Amygdala (tissue), 56 donors: ENCODE results near the gene TPRA1.
A peak's percentile ranks its signal among the peaks of the same experiment; 100 is the strongest.

ENCODE experiments used
- DNase-seq, 56 donors: peaks; one replicate each; lab custom pipeline; 2025; lab: John Stamatoyannopoulos, UW

Gene TPRA1

GRCh38 chr3:127566833-127567232 lies 23.7 kb downstream of the TPRA1 start:
- no peak for DNase-seq

- no peak for DNase-seq
These were observed 24.8 kb downstream of the TPRA1 start for GRCh38 chr3:127565711-127566110.

DNA sequence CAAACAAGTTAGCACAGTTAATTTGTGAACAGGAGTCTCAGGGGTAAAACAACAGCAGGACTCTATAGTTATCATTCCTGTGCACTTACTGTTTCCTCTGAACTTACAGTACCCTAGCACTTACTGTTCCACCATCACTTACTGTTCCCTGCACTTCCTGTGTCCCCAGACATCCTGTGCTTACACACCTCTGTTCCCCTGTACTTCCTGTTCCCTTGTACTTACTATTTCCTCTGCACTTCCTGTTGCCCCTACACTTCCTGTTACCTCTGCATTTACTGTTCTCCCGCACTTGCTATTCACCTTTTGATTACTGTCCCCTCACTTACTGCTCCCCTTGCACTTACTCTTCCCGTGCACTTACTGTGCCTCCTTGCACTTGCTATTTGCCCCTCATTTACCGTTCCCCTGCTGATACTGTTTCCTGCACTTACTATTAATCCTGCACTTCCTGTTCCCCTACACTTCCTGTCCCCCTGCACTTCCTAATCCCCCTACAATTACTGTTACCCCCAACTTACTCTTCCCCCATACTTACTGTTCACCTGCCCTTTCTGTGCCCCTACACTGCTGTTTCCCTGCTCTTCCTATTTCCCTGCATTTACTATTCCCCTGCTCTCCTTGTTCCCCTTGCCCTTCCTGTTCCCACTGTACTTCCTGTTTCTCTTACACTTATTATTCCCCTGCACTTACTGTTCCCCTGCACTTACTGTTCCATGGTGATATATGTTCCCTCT lies 30.3 kb downstream of the TPRA1 start:
- DNase-seq: no peak

- no peak for DNase-seq
These were observed 34.0 kb downstream of the TPRA1 start for GRCh38 chr3:127556565-127556964.

DNA sequence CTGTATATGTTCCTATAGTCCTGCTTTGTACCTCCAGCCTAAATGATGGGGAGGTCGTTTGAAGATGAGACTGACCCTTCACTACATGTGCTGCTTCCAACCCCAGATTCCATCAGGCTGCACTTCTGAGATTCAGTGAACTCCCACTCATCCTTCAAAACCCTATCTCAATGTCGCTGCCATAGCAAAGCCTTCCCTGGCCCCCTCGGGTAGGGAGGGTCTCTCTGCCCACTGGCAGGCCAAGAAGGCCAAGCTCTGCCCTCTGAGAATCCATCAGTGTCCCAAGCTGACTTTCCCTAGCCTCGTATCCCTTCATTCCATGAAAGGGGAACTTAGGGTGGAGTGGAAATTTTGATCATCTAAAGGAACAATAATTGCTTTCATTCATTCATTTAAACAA lies 35.4 kb downstream of the TPRA1 start:
- no peak for DNase-seq

DNA sequence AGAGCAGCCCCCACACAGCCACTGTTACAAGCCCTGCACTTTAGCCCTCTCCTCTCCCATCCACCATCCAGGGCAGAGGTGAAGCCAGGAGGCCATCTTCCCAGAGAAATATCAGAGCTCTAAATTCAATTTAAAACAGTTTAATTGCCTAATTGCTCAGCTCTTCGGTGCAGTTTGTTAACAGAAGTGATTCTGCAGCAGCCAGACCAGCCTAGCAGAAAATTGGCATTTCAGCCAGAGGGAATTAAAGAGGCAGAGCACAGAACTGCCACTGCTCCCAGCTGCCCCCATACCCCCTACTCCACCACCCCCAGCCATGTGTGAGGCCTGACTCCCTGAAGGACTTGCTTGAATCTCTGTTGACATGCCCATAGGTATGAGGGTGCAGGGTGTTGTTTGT lies 38.5 kb downstream of the TPRA1 start:
- no peak for DNase-seq

DNA sequence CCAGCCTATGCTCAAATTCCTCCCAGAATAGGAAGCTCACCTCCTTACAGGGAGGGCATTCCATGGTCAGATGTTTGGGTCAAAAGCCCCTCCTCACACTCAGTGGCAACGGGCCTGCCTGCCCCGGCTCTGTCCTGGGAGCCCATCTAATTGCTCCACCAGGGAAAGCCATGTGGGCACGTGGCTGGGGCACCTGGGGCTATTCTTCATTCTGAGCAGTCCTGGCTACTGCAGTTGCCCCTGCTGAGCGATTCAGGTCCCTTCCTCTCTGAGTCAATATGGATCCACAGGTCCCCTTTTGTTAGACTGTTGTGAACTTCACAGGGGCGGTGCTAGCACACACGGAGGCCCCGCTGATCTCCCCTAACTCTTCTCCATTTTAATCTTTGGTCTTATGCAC lies 39.4 kb downstream of the TPRA1 start:
- no peak for DNase-seq

DNA sequence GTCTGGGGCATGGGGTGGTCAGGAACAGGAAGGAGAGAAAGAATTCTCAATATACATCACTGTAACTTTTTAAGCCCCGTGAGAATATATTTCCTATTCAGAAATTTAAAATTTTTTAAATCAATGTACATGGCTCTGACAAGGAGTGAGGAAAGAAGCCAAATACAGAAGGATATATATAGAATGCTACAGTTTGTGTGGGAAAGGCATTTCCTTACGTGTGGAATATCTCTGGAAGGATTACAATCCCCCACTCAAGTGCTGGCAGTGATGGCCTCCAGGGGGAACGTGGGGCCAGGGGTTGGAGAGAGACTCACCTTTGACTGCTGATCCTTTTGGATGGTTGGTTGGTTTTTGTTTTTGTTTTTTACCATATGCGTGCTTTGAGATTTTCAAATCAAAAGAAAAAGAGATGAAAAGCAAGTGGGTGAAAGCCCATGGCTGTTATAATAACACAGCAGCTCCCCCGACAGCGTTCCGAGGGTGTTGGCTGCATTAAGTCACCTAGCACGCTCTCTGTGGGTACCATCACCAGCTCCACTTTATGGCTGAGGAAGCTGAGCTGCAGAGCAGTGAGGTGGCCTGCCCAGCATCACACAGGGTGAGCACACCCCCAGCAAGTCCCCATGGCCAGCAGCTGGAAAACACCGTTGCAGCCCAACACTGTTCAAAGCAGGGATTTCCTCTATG lies 39.9 kb downstream of the TPRA1 start:
- no peak for DNase-seq

GRCh38 chr3:127549826-127550467 lies 40.6 kb downstream of the TPRA1 start:
- no peak for DNase-seq

GRCh38 chr3:127547761-127548605 lies 42.5 kb downstream of the TPRA1 start:
- peak in 46 of 56 donors; percentile 16 to 81 (median 58) for DNase-seq

GRCh38 chr3:127546970-127547733 lies 43.4 kb downstream of the TPRA1 start:
- DNase-seq: peak in 1 of 56 donors; percentile 39

GRCh38 chr3:127546554-127546953 lies 44.0 kb downstream of the TPRA1 start:
- no peak for DNase-seq

GRCh38 chr3:127545711-127546457 lies 44.6 kb downstream of the TPRA1 start:
- DNase-seq: no peak

DNA sequence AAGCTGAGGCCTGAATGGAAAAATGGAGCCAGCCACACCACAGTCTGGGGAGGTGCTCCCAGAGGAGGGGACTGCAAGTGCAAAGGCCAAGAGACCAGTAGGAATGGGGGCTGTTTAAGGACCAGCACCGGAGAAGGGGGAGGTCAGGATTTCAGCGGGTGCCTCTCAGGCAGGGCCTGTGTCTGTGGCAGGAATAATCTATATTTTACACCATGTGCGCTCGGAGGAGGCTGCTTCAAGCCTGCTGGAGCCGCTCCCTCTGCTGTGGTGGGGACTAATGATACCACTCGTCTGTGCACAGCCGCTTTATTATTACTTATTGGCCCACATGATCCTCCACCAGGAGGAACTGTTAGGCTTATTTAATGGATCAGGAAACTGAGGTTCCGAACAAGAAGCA lies 45.3 kb downstream of the TPRA1 start:
- DNase-seq: peak in 1 of 56 donors; percentile 20

GRCh38 chr3:127544803-127545201 lies 45.7 kb downstream of the TPRA1 start:
- no peak for DNase-seq

- DNase-seq: peak in 35 of 56 donors; percentile 5 to 76 (median 43)
These were observed 46.2 kb downstream of the TPRA1 start for GRCh38 chr3:127544192-127544802.

- DNase-seq: no peak
These were observed 47.1 kb downstream of the TPRA1 start for GRCh38 chr3:127543441-127543840.

GRCh38 chr3:127542441-127542952 lies 48.0 kb downstream of the TPRA1 start:
- DNase-seq: no peak

DNA sequence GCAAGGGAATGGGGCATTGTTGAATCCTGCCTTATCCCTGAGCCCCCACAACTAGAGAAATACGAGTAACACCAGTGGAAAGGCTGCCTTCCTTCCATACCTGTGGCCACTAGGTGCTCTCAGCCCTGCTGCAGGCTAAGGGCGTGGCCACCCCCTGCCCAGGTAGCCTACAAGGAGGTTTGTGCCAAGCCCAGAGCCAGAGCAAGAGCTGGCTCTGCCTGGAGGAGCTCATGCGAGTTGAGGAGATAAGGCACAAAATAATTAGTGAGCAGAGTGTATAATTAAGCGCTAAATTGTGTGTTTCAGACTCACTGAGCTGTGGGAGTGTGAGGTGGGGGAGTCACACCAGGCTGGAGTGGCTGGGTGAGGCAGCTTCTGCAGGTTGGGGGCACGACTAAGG lies 49.2 kb downstream of the TPRA1 start:
- no peak for DNase-seq
